Karpas-422 (cell line): Measurements from ENCODE around the gene CYTH4. TPM values are rescaled to one million over a fixed set of nuclear protein-coding genes. Genes with fewer than 3 reads are reported as not detected.

Experiments used
- DNase-seq: peaks from one replicate; pipeline ENCODE4 v3.0.0-alpha.2; 2015
- H2AFZ ChIP-seq: fragments of 200-600 bp; sonication (generic); 2 replicates; pipeline ENCODE4 v1.6.1; 2014; ENCODE audit warnings: antibody characterized with exemption, low read length, mixed read lengths
- H3K27ac ChIP-seq: fragments of 200-600 bp; sonication (generic); 2 replicates; pipeline ENCODE4 v1.5.1; 2014; ENCODE audit warnings: mild to moderate bottlenecking, low read length, moderate library complexity
- H3K27me3 ChIP-seq: fragments of 200-600 bp; sonication (generic); 2 replicates; pipeline ENCODE4 v1.6.1; 2014; ENCODE audit warnings: low read length, mixed read lengths
- H3K36me3 ChIP-seq: fragments of 200-600 bp; sonication (generic); 2 replicates; pipeline ENCODE4 v1.6.1; 2014; ENCODE audit warnings: low read length, mixed read lengths; ENCODE audit not compliant: insufficient read depth
- H3K4me1 ChIP-seq: fragments of 200-600 bp; sonication (generic); 2 replicates; pipeline ENCODE4 v1.6.1; 2014; ENCODE audit warnings: mild to moderate bottlenecking, low read length, mixed read lengths
- H3K4me2 ChIP-seq: fragments of 200-600 bp; sonication (generic); 2 replicates; pipeline ENCODE4 v1.6.1; 2014; ENCODE audit warnings: low read length, low read depth, mild to moderate bottlenecking; ENCODE audit not compliant: poor library complexity, severe bottlenecking
- H3K4me3 ChIP-seq: fragments of 200-600 bp; sonication (generic); 2 replicates; pipeline ENCODE4 v1.5.1; 2014; ENCODE audit warnings: mild to moderate bottlenecking, antibody characterized with exemption, low read length, mixed read lengths
- H3K79me2 ChIP-seq: fragments of 200-600 bp; sonication (generic); 2 replicates; pipeline ENCODE4 v1.6.1; 2014; ENCODE audit warnings: mild to moderate bottlenecking, low read length, mixed read lengths
- H3K9ac ChIP-seq: fragments of 200-600 bp; sonication (generic); 2 replicates; pipeline ENCODE4 v1.6.0; 2014; ENCODE audit warnings: low read length
- H3K9me2 ChIP-seq: fragments of 200-600 bp; sonication (generic), shearing (Covaris generic); replicated peaks from 2 replicates; pipeline ENCODE4 v1.6.0; 2014; ENCODE audit warnings: mild to moderate bottlenecking, low read length, moderate library complexity; ENCODE audit not compliant: insufficient read depth
- H3K9me3 ChIP-seq: fragments of 300-700, 200-600 bp; sonication (generic); 2 replicates; pipeline ENCODE4 v1.6.1; 2014; ENCODE audit warnings: low read length, mixed read lengths
- H4K20me1 ChIP-seq: fragments of 200-600 bp; sonication (generic); 2 replicates; pipeline ENCODE4 v1.6.1; 2014; ENCODE audit warnings: mild to moderate bottlenecking, antibody characterized with exemption, low read length, low read depth; ENCODE audit not compliant: insufficient read depth
- total RNA-seq: library from RNA; depleted of rRNA; stranded (reverse); fragments of >200 nt; shearing (Covaris generic); gene quantifications from 2 replicates; pipeline ENCODE4 v1.2.3, GENCODE V29; 2014; ENCODE audit warnings: low replicate concordance

The CYTH4 gene
- total RNA-seq, 1 experiment from 2014 or later: 12.6 TPM

DNA sequence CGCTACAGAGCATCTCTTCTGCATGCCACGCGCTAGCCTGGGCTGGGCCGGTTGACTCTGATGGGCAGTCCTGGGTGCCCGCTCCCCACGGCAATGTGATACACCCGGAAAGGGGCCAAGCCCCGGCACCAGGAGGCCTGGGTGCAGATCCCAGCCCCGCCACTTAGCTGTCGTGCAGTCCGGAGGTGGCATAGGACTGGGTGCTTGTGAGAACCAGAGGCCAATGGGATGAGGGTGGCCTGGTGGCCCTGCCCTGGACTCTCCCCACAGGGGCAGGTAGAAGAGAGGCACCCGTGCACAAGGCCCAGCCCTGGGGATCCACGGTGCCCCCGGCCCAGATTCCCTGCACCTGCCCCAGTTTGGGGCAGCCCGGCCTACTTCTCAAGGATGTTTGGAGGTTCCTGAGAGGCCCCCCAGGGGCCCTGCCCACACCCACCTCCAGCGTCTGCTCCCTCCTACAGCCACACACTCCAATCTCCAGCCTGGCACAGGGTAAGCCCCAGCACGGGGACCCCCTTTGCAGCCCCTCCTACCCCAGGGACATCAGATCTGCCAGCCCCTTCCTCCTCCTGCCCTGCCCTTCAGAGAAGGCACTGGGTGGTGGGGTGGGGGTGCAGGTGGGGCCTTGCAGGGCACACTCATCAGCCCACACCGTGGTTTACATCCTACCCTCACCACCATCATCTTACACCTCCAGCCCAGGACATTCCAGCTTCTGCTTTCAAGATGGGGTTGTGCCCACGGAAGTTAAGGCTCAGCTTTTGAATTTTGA lies 66.9 kb downstream of the CYTH4 start:
- Histone ChIP-seq H3K9ac (no peak overlapping the region), H3K27me3 (no peaks in the 10 kb centered on the region), H3K4me2 (no peak overlapping the region), H3K36me3 (no peaks in the 10 kb centered on the region), H3K79me2 (no peaks in the 10 kb centered on the region), H3K4me3 (no peak overlapping the region), H4K20me1 (no peaks in the 10 kb centered on the region), H3K9me3 (no peaks in the 10 kb centered on the region), H3K27ac (no peak overlapping the region), H3K9me2 (no peaks in the 10 kb centered on the region), H3K4me1 (no peaks in the 10 kb centered on the region), H2AFZ (no peak overlapping the region)
- DNase-seq: no peak

DNA sequence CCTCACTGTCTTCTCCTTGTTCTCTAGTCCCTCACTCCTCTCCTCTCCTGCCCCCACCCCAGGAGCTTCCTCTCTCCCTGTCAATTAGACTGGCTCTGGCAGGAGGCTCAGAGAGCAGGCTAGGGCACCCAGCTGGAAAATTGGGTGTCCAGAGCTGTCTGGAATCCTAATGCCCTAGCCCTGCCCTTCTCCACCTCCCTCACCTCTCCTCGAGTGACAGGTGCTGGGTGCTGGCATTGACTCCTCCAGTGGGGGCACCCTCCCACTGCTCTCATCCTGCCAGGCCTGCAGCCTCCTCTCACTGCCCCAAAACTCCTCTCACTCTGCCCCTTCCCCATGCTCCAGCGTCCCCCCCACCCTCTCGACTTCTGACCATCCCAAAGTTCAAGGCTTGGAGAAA lies 68.9 kb downstream of the CYTH4 start:
- DNase-seq: no peak
- no peak overlapping the region for H3K4me2 ChIP-seq
- H3K9me3 ChIP-seq: no peaks in the 10 kb centered on the region
- H3K9ac ChIP-seq: no peak overlapping the region
- H3K4me3 ChIP-seq: no peak overlapping the region
- no peaks in the 10 kb centered on the region for H3K9me2 ChIP-seq
- H2AFZ ChIP-seq: no peak overlapping the region
- H3K4me1 ChIP-seq: no peaks in the 10 kb centered on the region
- no peaks in the 10 kb centered on the region for H3K27me3 ChIP-seq
- no peak overlapping the region for H3K27ac ChIP-seq
- no peaks in the 10 kb centered on the region for H4K20me1 ChIP-seq
- no peaks in the 10 kb centered on the region for H3K36me3 ChIP-seq
- H3K79me2 ChIP-seq: no peaks in the 10 kb centered on the region

DNA sequence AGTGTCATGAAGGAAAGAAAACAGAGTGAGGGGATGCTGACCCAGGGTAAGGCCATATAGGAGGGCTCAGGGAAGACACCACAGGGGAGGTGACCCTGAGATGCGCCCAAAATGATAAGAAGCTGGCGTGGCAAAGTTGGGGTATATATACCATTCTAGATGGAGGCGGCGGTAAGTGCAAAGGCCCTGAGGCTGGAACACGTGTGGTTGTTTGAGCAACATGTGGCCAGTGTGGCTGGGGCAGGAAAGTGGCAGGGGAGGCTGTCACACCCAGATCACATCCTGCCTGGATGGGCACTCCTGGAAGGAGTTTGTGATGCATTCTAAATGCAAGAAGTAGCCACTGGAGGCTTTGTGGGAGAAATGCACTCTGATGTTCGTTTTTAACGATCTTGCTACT lies 70.2 kb downstream of the CYTH4 start:
- Histone ChIP-seq H3K4me3 (no peak overlapping the region), H3K9me3 (no peaks in the 10 kb centered on the region), H3K79me2 (no peaks in the 10 kb centered on the region), H3K36me3 (no peaks in the 10 kb centered on the region), H4K20me1 (no peaks in the 10 kb centered on the region), H3K27me3 (no peaks in the 10 kb centered on the region), H3K9ac (no peak overlapping the region), H3K9me2 (no peaks in the 10 kb centered on the region), H3K27ac (no peak overlapping the region), H3K4me1 (no peaks in the 10 kb centered on the region), H2AFZ (no peak overlapping the region), H3K4me2 (no peak overlapping the region)
- DNase-seq: no peak

DNA sequence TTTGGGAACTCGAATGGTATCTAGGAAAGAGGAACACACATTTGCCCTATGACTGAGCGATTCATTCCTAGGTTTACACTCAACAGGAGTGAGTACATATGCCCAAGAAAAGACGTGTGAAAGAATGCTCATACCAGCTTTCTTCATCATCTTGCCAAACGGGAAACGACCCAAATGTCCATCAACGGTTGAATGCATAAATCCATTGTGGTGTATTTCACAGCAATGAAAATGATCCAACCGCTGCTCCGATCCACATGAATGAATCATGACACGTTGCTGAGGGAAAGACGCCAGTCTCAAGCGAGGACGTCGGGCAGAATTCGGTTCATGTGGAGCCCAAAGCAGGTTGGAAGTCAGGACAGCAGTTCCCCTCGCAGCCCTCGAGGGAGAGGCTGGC lies 71.5 kb downstream of the CYTH4 start:
- no peaks in the 10 kb centered on the region for H3K4me1 ChIP-seq
- no peak overlapping the region for H3K9ac ChIP-seq
- DNase-seq: no peak
- H3K9me2 ChIP-seq: no peaks in the 10 kb centered on the region
- H3K79me2 ChIP-seq: no peaks in the 10 kb centered on the region
- H3K4me3 ChIP-seq: no peak overlapping the region
- H3K27ac ChIP-seq: no peak overlapping the region
- no peaks in the 10 kb centered on the region for H4K20me1 ChIP-seq
- no peak overlapping the region for H3K4me2 ChIP-seq
- no peaks in the 10 kb centered on the region for H3K36me3 ChIP-seq
- no peaks in the 10 kb centered on the region for H3K9me3 ChIP-seq
- no peak overlapping the region for H2AFZ ChIP-seq
- H3K27me3 ChIP-seq: no peaks in the 10 kb centered on the region

DNA sequence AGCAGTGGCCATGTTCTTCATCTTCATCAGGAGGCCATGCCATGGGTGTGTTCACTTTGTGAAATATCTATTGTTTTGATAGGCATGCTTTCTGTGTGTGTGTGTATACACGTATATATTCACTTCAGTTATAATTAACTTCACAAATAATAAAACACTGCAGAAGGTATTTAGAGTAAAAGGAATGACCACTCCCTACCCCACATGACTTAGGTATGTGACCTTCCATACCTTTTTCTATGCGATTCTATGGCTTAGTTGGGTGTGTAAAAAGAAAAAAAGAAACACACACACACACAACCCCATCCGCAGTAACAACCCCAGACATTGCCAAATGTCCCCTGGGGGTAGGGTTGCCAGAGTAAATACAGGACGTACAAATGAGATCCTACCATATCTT lies 72.0 kb downstream of the CYTH4 start:
- no peaks in the 10 kb centered on the region for H4K20me1 ChIP-seq
- H3K27ac ChIP-seq: no peak overlapping the region
- DNase-seq: no peak
- H3K4me3 ChIP-seq: no peak overlapping the region
- no peak overlapping the region for H3K9ac ChIP-seq
- H3K4me1 ChIP-seq: no peaks in the 10 kb centered on the region
- H3K27me3 ChIP-seq: no peaks in the 10 kb centered on the region
- no peaks in the 10 kb centered on the region for H3K36me3 ChIP-seq
- H3K9me2 ChIP-seq: no peaks in the 10 kb centered on the region
- no peaks in the 10 kb centered on the region for H3K9me3 ChIP-seq
- no peak overlapping the region for H2AFZ ChIP-seq
- H3K4me2 ChIP-seq: no peak overlapping the region
- H3K79me2 ChIP-seq: no peaks in the 10 kb centered on the region

DNA sequence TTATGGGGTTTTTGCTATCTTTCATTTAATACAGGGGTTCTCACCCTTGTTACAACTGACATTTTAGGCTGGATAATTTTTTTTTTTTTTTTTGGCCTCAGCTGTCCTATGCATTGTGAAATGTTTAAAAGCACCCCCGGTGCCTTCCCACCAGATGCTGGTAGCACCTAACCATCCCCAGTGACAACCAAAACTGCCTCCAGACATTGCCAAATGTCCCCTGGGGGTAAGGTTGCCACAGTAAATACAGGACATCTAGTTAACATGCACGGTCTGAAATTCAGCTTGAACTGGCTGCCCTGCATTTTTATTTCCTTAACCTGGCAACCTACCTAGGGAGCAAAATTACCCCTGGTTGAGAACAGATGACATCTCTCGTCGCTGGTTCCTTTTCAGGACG lies 72.4 kb downstream of the CYTH4 start:
- H3K4me1 ChIP-seq: no peaks in the 10 kb centered on the region
- no peaks in the 10 kb centered on the region for H3K9me3 ChIP-seq
- no peaks in the 10 kb centered on the region for H4K20me1 ChIP-seq
- H2AFZ ChIP-seq: no peak overlapping the region
- H3K27me3 ChIP-seq: no peaks in the 10 kb centered on the region
- no peak overlapping the region for H3K4me2 ChIP-seq
- H3K27ac ChIP-seq: no peak overlapping the region
- no peak for DNase-seq
- no peaks in the 10 kb centered on the region for H3K9me2 ChIP-seq
- no peaks in the 10 kb centered on the region for H3K79me2 ChIP-seq
- no peak overlapping the region for H3K4me3 ChIP-seq
- no peaks in the 10 kb centered on the region for H3K36me3 ChIP-seq
- H3K9ac ChIP-seq: no peak overlapping the region

DNA sequence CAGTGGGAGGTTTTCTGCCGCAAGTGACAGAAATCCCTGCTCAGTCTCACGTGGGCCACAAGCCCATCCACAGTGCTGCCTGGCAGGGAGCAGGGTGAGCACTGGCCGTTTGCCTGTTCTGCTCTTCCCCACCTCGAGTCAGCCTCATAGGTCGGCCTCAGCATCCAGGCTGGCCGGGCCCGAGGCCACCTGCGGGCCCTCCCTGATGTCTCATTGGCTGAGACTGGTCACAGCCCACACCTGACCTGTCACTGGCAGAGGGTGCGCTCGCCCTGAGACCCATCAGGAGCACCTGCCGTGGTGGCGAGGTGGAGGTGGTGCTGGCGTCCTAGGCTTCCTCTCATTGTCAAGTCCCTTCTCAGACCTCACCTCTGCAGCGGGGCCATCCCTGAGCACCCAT lies 72.9 kb downstream of the CYTH4 start:
- no peaks in the 10 kb centered on the region for H3K9me2 ChIP-seq
- H3K27me3 ChIP-seq: no peaks in the 10 kb centered on the region
- no peak for DNase-seq
- H3K27ac ChIP-seq: no peak overlapping the region
- H4K20me1 ChIP-seq: no peaks in the 10 kb centered on the region
- no peak overlapping the region for H3K4me2 ChIP-seq
- no peak overlapping the region for H2AFZ ChIP-seq
- no peaks in the 10 kb centered on the region for H3K36me3 ChIP-seq
- H3K4me3 ChIP-seq: no peak overlapping the region
- no peak overlapping the region for H3K9ac ChIP-seq
- no peaks in the 10 kb centered on the region for H3K79me2 ChIP-seq
- no peaks in the 10 kb centered on the region for H3K9me3 ChIP-seq
- H3K4me1 ChIP-seq: no peaks in the 10 kb centered on the region

DNA sequence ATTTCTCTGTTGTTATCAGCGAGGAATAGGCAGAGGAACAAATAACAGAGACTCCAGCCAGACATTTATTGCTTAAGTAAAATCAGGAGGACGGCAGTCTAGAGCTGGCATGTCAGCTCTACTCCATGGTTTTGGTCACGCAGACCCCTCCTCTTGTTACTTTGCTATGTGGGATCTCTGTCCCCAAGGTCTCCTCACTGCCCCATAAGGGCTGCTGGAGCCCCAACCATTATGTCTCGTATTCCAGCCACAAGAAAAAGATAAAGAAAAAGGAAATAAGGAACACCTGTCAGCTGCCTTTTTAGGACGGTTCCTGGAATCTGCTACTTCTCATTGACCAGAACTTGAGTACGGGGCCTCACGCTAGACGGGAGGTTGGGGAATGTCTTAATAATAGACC lies 74.6 kb downstream of the CYTH4 start:
- no peak overlapping the region for H3K4me3 ChIP-seq
- DNase-seq: no peak
- no peaks in the 10 kb centered on the region for H3K79me2 ChIP-seq
- H3K9me2 ChIP-seq: no peaks in the 10 kb centered on the region
- H2AFZ ChIP-seq: no peak overlapping the region
- no peaks in the 10 kb centered on the region for H4K20me1 ChIP-seq
- no peaks in the 10 kb centered on the region for H3K9me3 ChIP-seq
- H3K4me2 ChIP-seq: no peak overlapping the region
- no peak overlapping the region for H3K9ac ChIP-seq
- H3K36me3 ChIP-seq: no peaks in the 10 kb centered on the region
- H3K27ac ChIP-seq: no peak overlapping the region
- no peaks in the 10 kb centered on the region for H3K4me1 ChIP-seq
- no peaks in the 10 kb centered on the region for H3K27me3 ChIP-seq
